GM21717 (cell line): ENCODE data around the gene ACOX3.
"Not testable (repeated sequence)": the region's sequence is repeated elsewhere in the genome, so short reads cannot be mapped to it uniquely, and the experiment has no call there.

Source experiments
- ATAC-seq: cut with Tn5 transposase; IDR thresholded peaks from one replicate; pipeline ENCODE4 v1.9.1; 2021; ENCODE audit warnings: mild to moderate bottlenecking, moderate library complexity; ENCODE audit not compliant: unreplicated experiment

Gene ACOX3

DNA sequence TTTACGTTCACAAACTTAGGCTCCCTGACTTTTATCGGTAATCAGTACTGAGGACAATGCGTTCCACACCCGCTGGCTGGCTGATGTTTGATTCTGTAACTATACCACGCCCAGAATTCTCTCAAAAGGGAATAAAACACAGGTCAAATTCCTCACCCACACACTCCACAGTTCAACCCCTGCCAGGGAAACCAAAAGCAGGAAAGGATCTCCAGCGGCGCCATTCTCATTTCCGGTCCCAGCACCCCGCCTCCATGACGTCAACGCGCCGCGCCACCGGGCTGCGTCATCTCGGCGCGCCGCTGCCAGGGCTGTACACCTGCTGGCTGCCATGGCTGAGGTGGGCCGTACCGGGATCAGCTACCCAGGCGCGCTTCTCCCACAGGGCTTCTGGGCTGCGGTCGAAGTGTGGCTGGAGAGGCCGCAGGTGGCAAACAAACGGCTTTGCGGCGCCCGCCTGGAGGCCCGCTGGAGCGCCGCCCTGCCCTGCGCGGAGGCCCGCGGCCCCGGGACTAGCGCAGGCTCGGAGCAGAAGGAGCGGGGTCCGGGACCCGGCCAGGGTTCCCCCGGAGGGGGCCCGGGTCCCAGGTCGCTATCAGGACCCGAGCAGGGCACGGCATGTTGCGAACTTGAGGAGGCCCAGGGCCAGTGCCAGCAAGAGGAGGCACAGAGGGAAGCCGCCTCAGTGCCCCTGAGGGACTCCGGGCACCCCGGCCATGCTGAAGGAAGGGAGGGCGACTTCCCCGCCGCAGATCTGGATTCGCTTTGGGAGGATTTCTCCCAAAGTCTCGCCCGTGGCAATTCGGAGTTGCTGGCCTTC is at the start of gene ACOX3, which contains the start of gene TRMT44:
TSS of gene ACOX3 (minus strand) at position 232 of the 820 bp plus-strand sequence. CDS start 24,202 bp downstream, outside the sequence.
TSS of gene TRMT44 (plus strand) at position 286 of the 820 bp plus-strand sequence. CDS start at position 332, 46 bp downstream.
- peak; percentile 87 for ATAC-seq

DNA sequence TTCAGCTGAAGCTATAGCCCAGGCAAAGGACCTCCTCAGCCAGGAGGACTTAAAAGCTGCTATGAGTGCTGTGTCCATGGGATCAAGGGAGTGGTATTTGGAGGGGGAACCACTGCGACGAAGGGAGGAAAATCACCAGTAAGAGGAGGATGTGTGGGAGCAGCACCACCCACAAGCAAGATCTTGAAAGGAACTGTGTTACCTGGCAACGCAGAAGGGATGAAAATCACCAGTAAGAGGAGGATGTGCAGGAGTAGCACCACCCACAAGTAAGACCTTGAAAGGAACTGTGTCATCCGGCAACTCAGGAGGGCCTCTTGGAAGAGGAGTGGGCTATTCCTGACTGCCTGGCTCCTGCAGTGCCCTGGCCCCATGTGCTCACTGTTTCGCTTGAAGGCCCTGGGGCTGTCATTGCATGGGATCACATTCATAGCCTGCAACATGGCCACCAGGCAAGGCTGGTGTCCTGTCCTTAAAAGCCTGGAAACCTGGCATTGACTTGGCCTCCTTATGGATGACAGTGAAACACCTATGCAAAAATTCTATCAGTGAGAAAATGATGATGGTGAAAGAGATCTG is 48.4 kb upstream of the ACOX3 start:
- ATAC-seq = no peak

DNA sequence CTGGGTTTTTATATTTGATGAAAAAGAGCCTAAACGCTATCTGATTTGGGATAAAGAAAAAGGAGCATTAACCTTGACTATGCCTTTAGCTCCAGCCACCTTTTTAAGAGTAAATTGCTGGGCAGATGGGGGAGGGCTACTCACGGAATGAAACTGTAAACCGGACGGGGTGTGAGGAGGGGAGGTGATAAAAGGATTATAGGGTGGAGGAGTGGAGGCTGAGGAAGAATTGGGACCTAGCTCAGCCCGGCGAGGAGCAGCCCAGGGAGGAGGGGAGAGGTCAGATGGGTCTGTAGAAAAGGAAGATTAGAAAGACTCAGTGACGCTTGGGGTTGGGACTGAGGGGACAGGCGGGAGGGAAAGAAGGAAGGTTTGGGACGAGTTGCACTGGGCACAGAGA is 46.1 kb upstream of the ACOX3 start:
- ATAC-seq = not testable (repeated sequence)

DNA sequence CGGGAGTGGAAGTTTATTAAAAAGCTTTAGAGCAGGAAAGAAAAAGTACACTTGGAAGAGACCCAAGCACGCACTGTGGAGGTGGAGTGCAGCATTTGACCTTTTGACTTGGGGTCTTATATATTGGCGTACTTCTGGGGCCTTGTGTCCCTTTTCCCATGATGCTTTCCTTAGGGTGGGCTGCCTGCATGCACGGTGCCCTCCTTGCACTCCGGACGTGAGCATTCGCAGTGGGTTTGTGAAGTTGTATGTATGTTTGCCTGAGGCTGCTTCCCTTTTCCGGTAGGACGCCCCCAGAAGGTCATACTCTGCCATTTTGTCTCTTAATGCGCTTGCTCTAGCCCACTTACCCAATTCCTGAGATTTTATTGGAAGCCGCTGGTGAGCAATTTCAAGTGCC is 39.7 kb upstream of the ACOX3 start:
- ATAC-seq = no peak

DNA sequence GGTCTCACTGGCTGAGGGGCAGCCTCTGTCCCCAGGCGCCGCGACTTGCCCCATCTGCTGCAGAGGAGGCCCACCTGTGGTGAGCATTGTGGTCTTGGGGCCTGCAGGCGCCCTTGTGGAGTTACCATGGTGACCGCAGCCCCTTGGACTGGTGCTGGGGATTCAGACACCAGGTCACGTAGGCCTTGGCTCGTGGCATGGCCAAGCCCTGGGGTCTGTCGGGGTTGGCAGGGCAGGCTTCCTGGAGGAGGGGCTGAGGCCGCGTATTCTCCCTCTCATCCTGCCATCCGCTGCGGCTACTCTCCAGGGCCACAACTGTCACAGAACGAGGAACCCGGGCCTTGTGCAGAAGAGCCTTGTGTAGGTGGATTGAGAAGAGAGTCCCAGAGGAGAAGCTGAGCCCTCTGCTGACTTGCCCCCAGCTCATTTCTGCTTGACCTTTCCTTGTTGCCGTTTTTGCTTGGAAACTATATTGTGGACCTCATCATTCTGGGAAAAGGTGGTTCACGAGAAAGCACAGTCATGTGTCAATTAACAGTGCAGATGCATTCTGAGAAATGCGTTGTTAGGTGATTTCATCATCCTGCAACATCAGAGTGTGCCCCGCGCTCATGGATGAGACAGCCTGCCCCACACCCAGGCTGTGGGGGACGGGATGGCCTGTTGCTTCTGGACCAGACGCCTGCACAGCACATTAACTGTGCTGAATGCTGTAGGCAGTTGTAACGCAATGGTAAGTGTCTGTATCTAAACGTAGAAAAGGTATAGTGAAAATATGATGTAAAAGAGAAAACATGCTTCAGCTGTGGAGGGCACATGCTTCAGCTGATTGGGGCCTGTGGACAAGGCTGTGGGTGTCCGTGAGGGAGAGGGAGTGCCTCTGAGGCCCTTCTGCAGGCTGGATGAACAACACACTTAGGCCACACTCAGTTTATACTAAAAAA is 38.5 kb upstream of the ACOX3 start:
- ATAC-seq = no peak

DNA sequence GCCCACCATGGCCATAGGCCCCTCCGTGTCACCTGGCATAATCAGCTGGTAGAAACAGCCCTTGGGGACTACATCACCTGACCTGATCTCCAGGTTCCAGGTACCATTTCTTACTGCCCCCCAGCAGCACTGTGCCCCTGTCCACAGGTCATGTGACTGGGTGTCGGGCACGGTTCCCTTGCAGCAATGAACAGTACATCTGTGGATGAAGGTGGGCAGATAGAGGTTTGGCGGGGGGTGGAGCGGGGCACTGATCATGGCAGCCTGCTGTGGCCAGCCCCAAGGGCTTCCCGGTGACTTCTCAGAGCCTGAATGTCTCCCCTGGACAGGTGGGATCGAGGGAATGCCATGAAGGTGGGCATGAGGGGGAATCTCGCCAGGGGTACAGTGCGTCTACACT is 37.8 kb upstream of the ACOX3 start:
- ATAC-seq = no peak

DNA sequence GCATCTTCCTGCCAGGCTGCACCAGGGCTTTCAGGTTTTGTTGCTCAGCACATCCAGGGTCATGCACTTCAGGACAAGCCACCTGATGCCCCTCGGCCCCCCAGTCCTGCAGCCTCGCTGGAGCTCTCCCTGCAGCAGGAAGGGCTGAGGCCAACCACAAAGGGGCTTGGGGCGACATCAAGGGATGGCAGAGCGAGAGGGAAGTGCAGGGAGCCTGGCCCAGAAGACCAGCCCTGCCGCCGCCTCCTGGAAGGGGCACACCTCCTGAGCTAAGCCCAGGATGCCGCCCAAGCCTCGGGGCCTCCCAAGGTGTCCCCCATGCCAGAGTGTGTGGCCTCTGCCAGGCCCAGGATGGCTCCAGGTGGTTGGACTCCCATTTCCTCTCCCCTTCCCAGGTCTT is 37.2 kb upstream of the ACOX3 start:
- no peak for ATAC-seq

DNA sequence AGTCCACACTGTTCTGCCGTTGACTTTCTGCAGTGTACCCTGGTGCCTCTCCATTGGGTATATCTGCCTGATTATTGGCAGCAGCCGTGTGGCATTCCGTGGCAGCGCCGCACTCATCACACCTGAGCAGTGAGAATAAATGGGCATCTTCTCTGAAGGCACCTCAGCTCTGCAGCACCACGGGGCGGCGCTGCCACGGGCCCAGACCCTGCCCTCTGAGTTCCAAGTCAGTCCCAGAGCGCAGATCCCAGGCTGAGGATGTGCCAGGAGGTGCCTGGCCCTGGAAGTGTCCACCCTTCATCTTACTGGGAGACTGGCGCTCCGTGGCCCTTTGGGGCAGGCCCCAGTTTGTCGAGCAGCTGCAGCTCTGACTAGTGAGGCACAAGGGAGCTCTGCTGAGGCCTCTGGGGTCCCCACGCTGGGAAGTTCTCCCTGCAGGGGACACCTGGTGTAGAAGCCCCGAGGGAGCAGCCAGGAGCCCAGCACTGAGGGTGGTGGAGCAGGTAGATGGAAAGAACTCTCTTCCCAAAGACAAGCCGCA is 36.6 kb upstream of the ACOX3 start:
- ATAC-seq = no peak

DNA sequence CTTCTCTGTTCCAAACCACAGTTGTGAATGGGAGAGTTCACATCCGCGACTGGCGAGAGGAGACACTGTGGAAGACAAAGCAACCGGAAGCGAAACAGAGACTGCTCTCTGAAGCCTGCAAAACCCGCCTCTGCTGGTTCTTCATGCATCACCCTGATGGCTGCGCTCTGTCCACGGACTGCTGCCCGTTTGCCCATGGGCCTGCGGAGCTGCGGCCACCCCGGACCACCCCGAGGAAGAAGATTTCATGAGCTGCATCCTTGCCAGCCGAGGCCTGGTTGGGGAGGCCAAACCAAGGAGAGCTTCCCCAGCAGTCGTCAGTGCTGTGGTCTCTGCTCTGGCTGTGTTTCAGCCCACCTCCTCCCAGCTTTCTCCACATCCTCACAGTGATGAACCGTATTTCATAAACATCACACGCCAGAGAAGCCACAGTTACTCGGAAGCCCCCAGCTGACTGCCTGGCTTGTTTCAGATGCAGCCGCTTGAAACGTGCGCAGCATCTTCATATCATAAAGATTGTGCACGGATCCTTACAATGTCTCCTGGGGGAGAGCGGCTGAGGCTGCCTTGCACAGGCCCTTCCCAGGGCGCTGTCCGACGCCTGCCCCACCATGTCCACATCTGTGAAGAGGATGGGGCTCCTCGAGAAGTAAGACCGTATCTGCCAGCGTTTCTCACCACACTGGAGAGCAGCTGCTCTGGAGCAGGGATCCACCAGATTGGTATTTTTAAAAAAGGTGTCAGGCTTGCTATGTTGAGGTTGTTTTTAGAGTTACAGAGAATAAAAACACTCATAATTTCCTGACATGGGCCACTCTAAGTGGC is 35.4 kb upstream of the ACOX3 start:
- no peak for ATAC-seq

DNA sequence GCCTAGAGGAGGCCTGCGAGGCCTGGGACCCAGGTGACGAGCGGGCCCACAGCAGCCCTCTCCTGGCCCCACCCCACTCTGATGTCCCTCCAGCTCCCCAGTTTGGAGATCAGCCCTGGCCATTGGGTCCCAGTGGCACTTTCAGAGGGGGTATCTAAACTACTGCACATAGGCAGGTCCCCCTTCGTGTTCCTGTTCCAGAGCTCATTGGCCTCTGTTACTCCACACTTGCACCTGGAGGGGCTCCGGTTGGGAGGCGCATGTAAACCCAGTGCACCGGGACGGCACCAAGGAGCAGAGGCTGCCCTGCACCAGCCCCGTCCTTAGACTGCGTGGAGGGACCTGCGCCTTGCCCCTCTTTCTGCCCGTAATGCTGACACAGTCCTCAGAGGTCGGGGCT is 34.3 kb upstream of the ACOX3 start:
- ATAC-seq = no peak

DNA sequence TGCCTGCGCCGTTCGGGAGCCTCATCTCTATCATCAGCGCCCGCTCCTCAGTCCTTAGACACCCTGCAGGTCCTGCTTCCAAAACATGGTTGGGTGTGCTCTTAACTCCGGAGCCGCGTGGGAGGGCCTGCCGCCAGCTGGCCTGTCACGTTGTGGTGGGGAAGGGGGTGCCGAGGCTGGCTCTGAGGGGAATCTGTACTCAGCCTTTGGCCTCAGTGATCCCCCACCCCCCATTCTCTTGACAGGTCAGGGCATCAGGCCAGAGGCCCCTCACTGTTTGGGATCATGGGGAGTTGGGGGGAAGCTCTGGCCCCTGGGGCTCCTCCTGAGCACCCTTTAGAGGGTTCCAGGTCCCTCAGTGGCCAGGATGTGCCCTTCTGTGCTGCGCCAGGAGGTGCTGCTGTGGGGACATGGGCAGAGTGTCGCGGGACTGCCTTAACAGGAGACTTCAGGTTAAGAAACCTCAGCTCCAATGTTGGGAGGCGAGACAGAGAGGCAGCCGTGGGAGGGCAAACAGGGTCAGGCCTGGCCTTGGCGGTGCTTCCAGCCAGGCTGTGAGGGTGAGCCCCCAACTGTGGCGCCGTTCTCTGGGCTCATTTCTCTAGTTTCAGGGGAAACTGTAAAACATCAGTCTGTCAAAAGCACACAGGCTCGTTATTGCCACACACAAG is 33.5 kb upstream of the ACOX3 start:
- no peak for ATAC-seq

DNA sequence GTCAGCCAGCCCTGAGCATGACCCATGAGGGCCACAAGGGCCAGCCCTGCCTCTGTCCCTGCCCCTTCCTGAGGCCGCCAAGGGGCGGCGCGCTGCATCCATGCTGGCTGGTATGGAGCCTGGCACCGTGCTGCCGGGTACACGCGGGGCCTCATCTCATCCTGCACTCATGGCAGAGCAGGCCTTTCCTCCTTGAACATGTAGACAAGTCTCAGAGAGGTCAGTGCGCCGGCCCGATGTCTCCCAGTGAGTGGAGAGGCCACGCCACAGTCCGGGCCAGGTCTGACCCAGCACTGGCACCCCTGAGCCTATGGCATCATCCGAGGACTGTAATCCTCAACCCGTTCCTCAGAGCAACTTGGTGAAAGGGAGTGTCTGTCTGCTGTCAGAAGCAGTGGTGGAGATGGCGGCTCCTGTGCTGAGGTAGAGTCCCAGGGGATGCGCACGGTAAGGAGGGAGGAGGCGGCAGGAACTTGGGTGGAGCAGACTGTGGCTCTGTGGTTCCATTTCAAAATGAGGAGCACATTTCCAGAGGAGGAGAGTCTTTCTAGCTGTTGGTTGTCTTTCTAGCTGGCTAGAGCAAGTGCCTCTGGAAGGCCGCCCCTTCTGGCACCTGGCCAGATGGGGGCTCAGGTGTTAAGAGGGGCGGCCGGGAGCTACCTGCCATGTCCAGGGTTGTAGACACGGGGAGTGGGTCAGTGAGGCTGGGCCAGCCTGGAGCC is 32.8 kb upstream of the ACOX3 start:
- ATAC-seq = no peak

DNA sequence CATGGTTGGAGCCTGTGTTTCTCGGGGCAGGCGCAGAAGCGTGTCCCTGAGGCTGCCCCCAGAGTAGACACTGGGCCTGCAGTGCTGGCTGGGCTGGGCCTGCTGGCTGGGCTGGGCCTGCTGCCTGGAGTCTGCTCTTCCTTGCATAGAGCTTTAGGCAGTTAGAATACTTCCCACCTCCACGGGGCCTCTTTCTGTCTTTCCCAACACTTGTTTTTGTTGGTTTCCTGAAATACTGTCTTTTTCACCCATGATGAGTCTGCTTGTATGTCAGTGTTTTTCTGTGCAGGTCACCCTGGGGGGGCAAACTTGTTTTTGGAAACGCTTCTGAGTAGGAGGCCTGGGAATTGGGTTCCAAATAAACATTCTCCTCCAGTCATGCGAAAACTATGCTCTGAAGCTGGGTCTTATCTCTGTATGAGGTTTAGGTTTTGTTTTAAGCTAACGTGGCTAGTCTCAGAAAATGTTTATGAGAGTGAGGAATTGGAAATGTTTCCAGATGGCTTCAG is 32.2 kb upstream of the ACOX3 start:
- ATAC-seq = no peak

DNA sequence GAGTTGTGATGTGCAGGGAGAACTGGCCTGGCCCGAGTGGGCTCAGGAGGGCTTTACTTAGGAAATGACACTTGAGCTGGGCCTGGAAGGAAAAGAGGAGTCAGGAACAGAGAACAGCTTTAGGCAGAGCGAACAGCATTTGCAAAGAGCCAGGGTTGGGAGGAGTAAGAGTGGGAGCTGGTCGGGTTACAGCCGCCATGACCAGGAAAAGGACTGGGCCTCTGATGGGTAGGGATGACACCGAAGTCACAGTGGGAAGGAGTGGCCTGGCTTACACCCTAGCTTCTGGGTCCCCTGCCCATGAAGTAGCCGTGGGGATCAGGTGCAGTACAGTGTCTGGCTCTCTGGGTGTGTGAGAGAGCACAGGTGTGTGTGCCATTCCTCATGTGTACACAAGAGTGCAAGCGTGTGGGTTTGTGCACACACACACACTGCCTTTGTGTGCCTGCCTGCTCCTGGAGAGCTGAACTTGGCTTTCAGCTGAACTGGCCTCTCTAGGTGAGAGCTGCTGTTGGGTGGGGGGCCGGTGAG is 31.7 kb upstream of the ACOX3 start:
- ATAC-seq = no peak

DNA sequence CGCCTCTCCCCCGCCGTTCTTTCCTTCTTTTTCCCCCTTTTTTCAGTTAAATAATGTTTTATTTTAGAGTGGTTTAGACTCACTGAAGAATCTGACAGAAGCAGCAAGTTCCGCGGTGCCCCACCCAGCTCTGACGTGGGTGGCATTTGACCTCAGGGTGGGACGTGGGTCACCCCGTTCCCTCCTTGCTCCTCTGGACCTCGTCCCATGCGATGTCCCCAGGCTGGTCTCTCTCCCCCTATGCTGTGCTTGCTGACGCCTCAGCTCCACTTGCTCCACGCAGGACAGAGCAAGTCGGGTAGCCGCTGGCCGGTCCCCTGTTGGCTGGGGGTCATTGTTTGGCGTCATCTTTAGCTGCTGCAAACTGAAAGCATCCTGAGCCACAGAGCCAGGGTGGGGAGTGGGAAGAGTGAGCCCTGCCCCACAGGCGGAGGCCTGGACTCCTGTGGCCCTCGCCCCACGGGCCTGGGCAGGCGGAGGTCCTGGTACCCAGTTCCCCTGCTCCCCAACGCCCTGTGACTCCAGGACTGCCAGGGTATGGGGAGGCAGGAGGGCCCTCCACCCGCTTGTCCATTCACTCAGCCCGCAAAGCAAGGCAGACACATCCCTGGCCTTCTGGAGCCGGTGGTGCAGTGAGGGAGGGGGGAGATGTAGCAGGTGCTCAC is 30.8 kb upstream of the ACOX3 start:
- ATAC-seq = no peak

DNA sequence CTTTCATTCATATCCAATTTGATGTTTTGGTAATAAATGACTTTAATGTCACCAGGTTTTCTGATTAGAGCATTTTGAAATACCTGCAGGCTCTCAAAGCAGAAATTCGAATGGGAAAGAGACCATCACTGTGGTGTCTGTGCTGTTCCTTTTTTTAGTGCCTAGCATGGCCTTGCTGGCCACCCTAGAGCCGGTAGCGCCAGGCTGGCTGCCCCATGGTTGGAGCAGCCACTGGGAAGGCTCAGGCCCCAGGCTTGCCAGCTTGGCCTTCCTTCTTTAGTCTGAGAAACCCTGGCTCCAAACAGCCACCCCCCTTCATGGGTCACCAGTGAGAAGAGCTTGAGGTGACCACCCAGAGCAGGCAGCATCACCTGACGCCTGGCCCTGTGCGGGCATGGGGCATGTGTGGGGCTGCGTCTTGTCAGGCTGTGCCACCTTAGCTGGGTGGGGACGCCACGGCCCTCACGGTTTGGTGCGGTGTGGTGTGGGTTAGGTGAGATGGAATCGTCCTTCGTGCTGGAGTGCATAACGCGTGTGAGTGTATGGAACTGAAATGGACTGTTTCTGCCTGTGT is 30.0 kb upstream of the ACOX3 start:
- no peak for ATAC-seq

DNA sequence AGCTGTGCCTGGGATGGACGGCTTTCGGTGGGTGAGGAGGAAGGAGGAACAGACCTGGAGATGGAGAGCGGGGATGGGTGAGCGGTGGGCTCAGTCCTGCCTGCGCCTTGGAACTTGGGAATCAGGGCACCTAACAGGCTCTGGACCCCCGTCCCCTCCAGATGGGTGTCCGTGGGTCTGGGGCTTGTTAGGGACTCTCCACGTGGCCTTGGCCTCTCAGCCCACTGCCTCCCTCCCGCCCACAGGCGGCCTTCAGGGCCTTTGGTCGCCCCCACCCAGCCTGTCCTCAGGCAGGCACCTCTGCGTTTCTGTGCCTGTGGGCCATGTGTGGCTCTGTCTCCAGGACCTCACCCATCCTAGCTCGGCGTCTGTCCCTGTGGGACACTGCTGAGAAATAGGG is 29.0 kb upstream of the ACOX3 start:
- ATAC-seq = no peak
